Hepatocyte (in vitro differentiated cells): ENCODE results near the gene PTH1R. TPM values are rescaled to one million over a fixed set of nuclear protein-coding genes. Genes with fewer than 3 reads are reported as not detected.
A peak's percentile ranks its signal among the peaks of the same experiment; 100 is the strongest.

Experiments used
- DNase-seq: peaks from one replicate; pipeline ENCODE4 v3.0.0-alpha.2; 2016; ENCODE audit warnings: low spot score
- H2AFZ ChIP-seq: fragments of 200-600 bp; sonication (generic); 2 replicates; pipeline ENCODE4 v1.6.0; 2016; ENCODE audit warnings: antibody characterized with exemption, mild to moderate bottlenecking
- H3K27ac ChIP-seq: fragments of 200-600 bp; sonication (generic); 2 replicates; pipeline ENCODE4 v1.5.1; 2016; ENCODE audit warnings: mild to moderate bottlenecking
- H3K27me3 ChIP-seq: fragments of 200-600 bp; sonication (generic); 2 replicates; pipeline ENCODE4 v1.6.1; 2016
- H3K36me3 ChIP-seq: fragments of 200-600 bp; sonication (generic); replicated peaks from 2 replicates; pipeline ENCODE4 v1.5.1; 2016; ENCODE audit warnings: low read depth; ENCODE audit not compliant: insufficient read depth
- H3K4me1 ChIP-seq: fragments of 200-600 bp; sonication (generic); 2 replicates; pipeline ENCODE4 v1.5.1; 2016; ENCODE audit warnings: mild to moderate bottlenecking, moderate library complexity; ENCODE audit not compliant: insufficient read depth
- H3K4me2 ChIP-seq: fragments of 200-600 bp; sonication (generic); 2 replicates; pipeline ENCODE4 v1.6.0; 2016
- H3K4me3 ChIP-seq: fragments of 200-600 bp; sonication (generic); 2 replicates; pipeline ENCODE4 v1.5.1; 2016; ENCODE audit warnings: mild to moderate bottlenecking
- H3K79me2 ChIP-seq: fragments of 200-600 bp; sonication (generic); 2 replicates; pipeline ENCODE4 v1.6.0; 2017; ENCODE audit warnings: mild to moderate bottlenecking
- H3K9me2 ChIP-seq: fragments of 200-600 bp; sonication (generic); replicated peaks from 2 replicates; pipeline ENCODE4 v1.6.0; 2017; ENCODE audit warnings: mild to moderate bottlenecking; ENCODE audit not compliant: insufficient read depth
- H3K9me3 ChIP-seq: fragments of 200-600 bp; sonication (generic); 2 replicates; pipeline ENCODE4 v1.5.1; 2016; ENCODE audit warnings: low read depth, mild to moderate bottlenecking
- H4K20me1 ChIP-seq: fragments of 200-600 bp; sonication (generic); 2 replicates; pipeline ENCODE4 v1.6.0; 2016; ENCODE audit warnings: mild to moderate bottlenecking; ENCODE audit not compliant: insufficient read depth, poor library complexity, severe bottlenecking
- EZH2 ChIP-seq: fragments of 200-600 bp; sonication (generic); IDR thresholded peaks from 2 replicates; pipeline ENCODE4 v1.6.1; 2016; ENCODE audit warnings: antibody characterized with exemption, mild to moderate bottlenecking, borderline replicate concordance
- EZH2phosphoT487 ChIP-seq: fragments of 200-600 bp; sonication (generic); IDR thresholded peaks from one replicate; pipeline ENCODE4 v1.6.1; 2018; ENCODE audit warnings: antibody characterized with exemption, mild to moderate bottlenecking, low read depth, moderate library complexity; ENCODE audit not compliant: unreplicated experiment, severe bottlenecking
- WGBS: methylation state at CpG from one replicate; pipeline ENCODE4 v1.1.6; 2016; ENCODE audit warnings: low lambda C conversion rate; ENCODE audit errors: missing lambda C conversion rate; 5-methylcytosine and 5-hydroxymethylcytosine counted together
- polyA plus RNA-seq: library from polyadenylated mRNA; unstranded; fragments of >200 nt; fragmentation: Nextera tagmentation; extraction: Ambion mirVana; gene quantifications from 2 replicates; pipeline ENCODE4 v1.2.1, GENCODE V29; 2016
- total RNA-seq: library from RNA; depleted of rRNA; stranded (reverse); fragments of >200 nt; gene quantifications from 2 replicates; pipeline ENCODE4 v1.2.3, GENCODE V29; 2014
- TF ChIP-seq, protein P1 (sequence below): fragments of 200-600 bp; sonication (generic); IDR thresholded peaks from 2 replicates; pipeline ENCODE4 v1.5.1; 2016; ENCODE audit warnings: antibody characterized with exemption, mild to moderate bottlenecking; ENCODE audit not compliant: poor library complexity

The PTH1R gene
- total and polyA plus RNA-seq, 2 experiments from 2014 or later = 14.5 to 31.0 TPM

DNA sequence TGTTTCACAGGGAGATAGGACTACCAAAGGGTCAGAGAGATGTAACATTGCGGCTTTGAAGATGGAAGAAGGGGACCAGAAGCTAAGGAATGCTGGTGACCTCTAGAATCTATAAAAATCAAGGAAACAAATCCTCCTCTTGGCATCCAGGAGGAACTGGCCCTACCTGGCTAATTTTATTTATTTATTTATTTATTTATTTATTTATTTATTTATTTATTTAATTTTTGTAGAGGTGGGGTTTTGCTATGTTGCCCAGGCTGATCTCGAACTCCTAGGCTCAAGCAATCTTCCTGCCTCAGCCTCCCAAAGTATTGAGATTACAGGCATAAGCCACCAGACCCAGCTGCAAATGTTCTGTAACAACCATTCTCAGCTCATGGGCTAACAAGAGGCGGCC lies 34.0 kb upstream of the PTH1R start:
- H3K4me2 ChIP-seq = no peak overlapping the region
- no peak overlapping the region for H2AFZ ChIP-seq
- H4K20me1 ChIP-seq = no peaks in the 10 kb centered on the region
- no peaks in the 10 kb centered on the region for H3K79me2 ChIP-seq
- no peaks in the 10 kb centered on the region for H3K27me3 ChIP-seq
- no peak overlapping the region for H3K4me3 ChIP-seq
- no peaks in the 10 kb centered on the region for H3K36me3 ChIP-seq
- no peak for DNase-seq
- H3K27ac ChIP-seq = no peak overlapping the region
- no peaks in the 10 kb centered on the region for H3K9me2 ChIP-seq
- H3K4me1 ChIP-seq = peaks cover 28% of the 10 kb centered on the region
- H3K9me3 ChIP-seq = peaks cover 16% of the 10 kb centered on the region
- TF ChIP-seq EZH2phosphoT487 (no peak), EZH2 (no peak)
- TF ChIP-seq, protein P1, sequence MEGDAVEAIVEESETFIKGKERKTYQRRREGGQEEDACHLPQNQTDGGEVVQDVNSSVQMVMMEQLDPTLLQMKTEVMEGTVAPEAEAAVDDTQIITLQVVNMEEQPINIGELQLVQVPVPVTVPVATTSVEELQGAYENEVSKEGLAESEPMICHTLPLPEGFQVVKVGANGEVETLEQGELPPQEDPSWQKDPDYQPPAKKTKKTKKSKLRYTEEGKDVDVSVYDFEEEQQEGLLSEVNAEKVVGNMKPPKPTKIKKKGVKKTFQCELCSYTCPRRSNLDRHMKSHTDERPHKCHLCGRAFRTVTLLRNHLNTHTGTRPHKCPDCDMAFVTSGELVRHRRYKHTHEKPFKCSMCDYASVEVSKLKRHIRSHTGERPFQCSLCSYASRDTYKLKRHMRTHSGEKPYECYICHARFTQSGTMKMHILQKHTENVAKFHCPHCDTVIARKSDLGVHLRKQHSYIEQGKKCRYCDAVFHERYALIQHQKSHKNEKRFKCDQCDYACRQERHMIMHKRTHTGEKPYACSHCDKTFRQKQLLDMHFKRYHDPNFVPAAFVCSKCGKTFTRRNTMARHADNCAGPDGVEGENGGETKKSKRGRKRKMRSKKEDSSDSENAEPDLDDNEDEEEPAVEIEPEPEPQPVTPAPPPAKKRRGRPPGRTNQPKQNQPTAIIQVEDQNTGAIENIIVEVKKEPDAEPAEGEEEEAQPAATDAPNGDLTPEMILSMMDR = no peak
- WGBS = 98% methylated on average over 3 of the region's 3 CpGs

DNA sequence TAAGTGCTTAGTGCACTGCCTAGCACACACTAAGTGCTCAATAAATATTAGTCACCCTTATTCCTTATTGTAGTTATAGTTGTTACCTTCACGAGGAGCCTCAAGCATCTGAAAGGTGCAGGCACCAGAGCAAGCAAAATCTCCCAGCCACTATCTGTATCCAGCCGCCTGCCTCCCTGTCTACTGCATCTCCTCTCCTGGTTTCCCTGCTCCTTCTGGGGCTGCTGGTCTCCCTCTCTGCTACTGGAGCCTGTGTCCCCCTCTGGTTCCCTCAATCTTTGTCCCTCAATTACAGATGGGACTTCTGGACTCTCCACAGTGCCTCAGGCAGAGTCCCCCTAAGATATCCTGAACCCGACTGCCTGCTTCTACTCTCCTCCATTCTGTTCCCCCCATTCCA lies 33.1 kb upstream of the PTH1R start:
- WGBS = 74% methylated on average over 3 of the region's 3 CpGs
- H3K27me3 ChIP-seq = no peaks in the 10 kb centered on the region
- no peaks in the 10 kb centered on the region for H3K36me3 ChIP-seq
- no peak overlapping the region for H3K27ac ChIP-seq
- TF ChIP-seq, protein P1 = no peak
- TF ChIP-seq EZH2phosphoT487 = no peak
- no peak for TF ChIP-seq EZH2
- peaks cover 16% of the 10 kb centered on the region for H3K9me3 ChIP-seq
- no peak overlapping the region for H2AFZ ChIP-seq
- no peaks in the 10 kb centered on the region for H3K79me2 ChIP-seq
- H3K9me2 ChIP-seq = no peaks in the 10 kb centered on the region
- H3K4me3 ChIP-seq = no peak overlapping the region
- H4K20me1 ChIP-seq = no peaks in the 10 kb centered on the region
- H3K4me1 ChIP-seq = peaks cover 37% of the 10 kb centered on the region
- DNase-seq = no peak
- no peak overlapping the region for H3K4me2 ChIP-seq

DNA sequence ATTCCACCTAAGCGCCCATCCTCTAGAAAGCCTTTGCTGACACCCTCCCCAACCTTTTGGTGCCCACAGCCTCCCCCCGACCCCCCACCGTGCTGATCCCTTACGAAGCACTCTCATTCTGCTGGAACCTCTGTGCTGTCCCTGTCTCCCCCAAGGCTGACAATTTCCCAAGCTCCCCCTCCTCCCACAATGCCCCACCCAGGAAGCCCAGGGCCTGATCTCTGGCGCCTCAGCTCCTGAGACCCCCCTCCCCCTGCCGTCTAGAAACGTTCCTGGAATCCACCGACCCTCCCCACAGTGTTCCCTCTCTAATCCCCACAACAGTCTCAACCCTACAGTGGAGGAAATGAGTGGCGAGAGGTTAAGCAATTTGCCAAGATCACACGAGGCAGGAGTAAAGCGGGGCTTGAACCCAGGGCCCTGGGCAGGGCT lies 32.6 kb upstream of the PTH1R start:
- Histone ChIP-seq H3K9me3 (peaks cover 16% of the 10 kb centered on the region), H3K36me3 (no peaks in the 10 kb centered on the region), H3K27ac (peak overlapping the region; percentile 96), H4K20me1 (no peaks in the 10 kb centered on the region), H2AFZ (peak overlapping the region; percentile 97), H3K9me2 (no peaks in the 10 kb centered on the region), H3K4me3 (peak overlapping the region; percentile 40), H3K4me2 (peak overlapping the region; percentile 94), H3K79me2 (no peaks in the 10 kb centered on the region), H3K4me1 (peaks cover 42% of the 10 kb centered on the region), H3K27me3 (no peaks in the 10 kb centered on the region)
- no peak for DNase-seq
- TF ChIP-seq EZH2 = no peak
- TF ChIP-seq EZH2phosphoT487 = no peak
- TF ChIP-seq, protein P1 = no peak
- 40% methylated on average over 11 of the region's 11 CpGs for WGBS

DNA sequence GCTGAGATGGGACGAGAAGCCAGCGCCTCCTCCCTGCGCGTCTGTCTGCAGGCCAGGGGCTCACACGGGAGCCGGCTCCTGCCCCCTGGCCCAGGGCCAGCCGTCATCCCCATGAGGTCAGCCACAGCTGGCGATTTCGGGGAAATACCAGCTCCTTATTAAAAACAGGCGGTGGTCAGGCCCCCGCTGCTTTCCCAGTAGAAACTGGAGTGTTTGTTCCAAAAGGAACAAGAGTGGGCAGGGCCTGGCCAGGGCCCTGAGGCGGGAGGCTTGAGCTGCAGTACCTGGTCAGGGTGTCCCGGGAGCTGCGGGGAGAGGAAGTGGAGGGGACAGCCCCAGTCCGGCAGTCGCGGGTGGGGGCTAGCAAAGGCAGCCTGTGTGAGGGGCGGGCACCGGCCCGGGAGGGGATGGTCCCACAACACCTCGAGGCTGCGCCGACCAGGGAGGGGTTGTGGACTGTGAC lies 32.1 kb upstream of the PTH1R start:
- TF ChIP-seq EZH2 (no peak), EZH2phosphoT487 (no peak)
- TF ChIP-seq, protein P1 = no peak
- H2AFZ ChIP-seq = peak overlapping the region; percentile 97

More for the DNA sequence above, 32.1 kb upstream of the PTH1R start:
- Histone ChIP-seq H3K9me3 (peaks cover 16% of the 10 kb centered on the region), H3K4me3 (peak overlapping the region; percentile 40), H3K9me2 (no peaks in the 10 kb centered on the region), H3K79me2 (no peaks in the 10 kb centered on the region), H4K20me1 (no peaks in the 10 kb centered on the region), H3K27me3 (no peaks in the 10 kb centered on the region), H3K4me2 (peak overlapping the region; percentile 94), H3K4me1 (peaks cover 45% of the 10 kb centered on the region), H3K27ac (peak overlapping the region; percentile 96), H3K36me3 (no peaks in the 10 kb centered on the region)
- 10% methylated on average over 20 of the region's 23 CpGs for WGBS
- peak; percentile 82 for DNase-seq
